HEK293 (cell line): Measurements from ENCODE around the gene RASAL2.

Source experiments
- BCL11A ChIP-seq: fragments of 450-650 bp; formaldehyde crosslinking; IDR thresholded peaks from 2 replicates; pipeline ENCODE4 v1.5.1; 2016; ENCODE audit warnings: low read depth, missing biosample characterization, missing genetic modification characterization
- EGR2 ChIP-seq: fragments of 450-650 bp; formaldehyde crosslinking; IDR thresholded peaks from 2 replicates; pipeline ENCODE4 v1.5.1; 2016; ENCODE audit warnings: low read depth, missing biosample characterization, missing genetic modification characterization
- HOXA7 ChIP-seq: sonication (generic); formaldehyde crosslinking; IDR thresholded peaks from 2 replicates; pipeline ENCODE4 v1.8.1; 2022; ENCODE audit warnings: missing genetic modification reagents, borderline replicate concordance
- HOXC10 ChIP-seq: sonication (generic); formaldehyde crosslinking; IDR thresholded peaks from 2 replicates; pipeline ENCODE4 v1.8.1; 2023; ENCODE audit warnings: mild to moderate bottlenecking, missing genetic modification reagents
- OSR2 ChIP-seq: fragments of 450-650 bp; formaldehyde crosslinking; IDR thresholded peaks from 2 replicates; pipeline ENCODE4 v1.5.1; 2016; ENCODE audit warnings: missing biosample characterization, missing genetic modification characterization
- SETDB1 ChIP-seq: IDR thresholded peaks from one replicate; pipeline ENCODE4 v1.6.1; 2017; ENCODE audit warnings: mild to moderate bottlenecking, low read length, moderate library complexity, mixed read lengths; ENCODE audit not compliant: insufficient read length
- WT1 ChIP-seq: fragments of 450-650 bp; formaldehyde crosslinking; IDR thresholded peaks from 2 replicates; pipeline ENCODE4 v1.5.1; 2016; ENCODE audit warnings: missing biosample characterization, missing genetic modification characterization
- YY2 ChIP-seq: fragments of 450-650 bp; formaldehyde crosslinking; IDR thresholded peaks from 2 replicates; pipeline ENCODE4 v1.5.1; 2016; ENCODE audit warnings: missing biosample characterization, missing genetic modification characterization
- ZFP3 ChIP-seq: fragments of 450-650 bp; formaldehyde crosslinking; IDR thresholded peaks from 2 replicates; pipeline ENCODE4 v1.5.1; 2016; ENCODE audit warnings: low read depth, missing biosample characterization, missing genetic modification characterization
- ZFP41 ChIP-seq: fragments of 450-650 bp; formaldehyde crosslinking; IDR thresholded peaks from 2 replicates; pipeline ENCODE4 v1.5.1; 2016; ENCODE audit warnings: missing biosample characterization, missing genetic modification characterization, borderline replicate concordance
- ZNF133 ChIP-seq: fragments of 450-650 bp; formaldehyde crosslinking; IDR thresholded peaks from 2 replicates; pipeline ENCODE4 v1.5.1; 2016; ENCODE audit warnings: missing biosample characterization, missing genetic modification characterization
- ZNF155 ChIP-seq: fragments of 450-650 bp; formaldehyde crosslinking; IDR thresholded peaks from 2 replicates; pipeline ENCODE4 v1.5.1; 2016; ENCODE audit warnings: missing biosample characterization, missing genetic modification characterization
- ZNF2 ChIP-seq: fragments of 450-650 bp; formaldehyde crosslinking; IDR thresholded peaks from 2 replicates; pipeline ENCODE4 v1.5.1; 2016; ENCODE audit warnings: missing biosample characterization, missing genetic modification characterization
- ZNF239 ChIP-seq: fragments of 450-650 bp; formaldehyde crosslinking; IDR thresholded peaks from 2 replicates; pipeline ENCODE4 v1.5.1; 2016; ENCODE audit warnings: missing biosample characterization, missing genetic modification characterization
- ZNF354C ChIP-seq: fragments of 450-650 bp; formaldehyde crosslinking; IDR thresholded peaks from 2 replicates; pipeline ENCODE4 v1.5.1; 2016; ENCODE audit warnings: missing biosample characterization, missing genetic modification characterization, low read depth, borderline replicate concordance
- ZNF473 ChIP-seq: fragments of 450-650 bp; formaldehyde crosslinking; IDR thresholded peaks from 2 replicates; pipeline ENCODE4 v1.5.1; 2017; ENCODE audit warnings: missing biosample characterization, missing genetic modification characterization
- ZNF560 ChIP-seq: fragments of 450-650 bp; formaldehyde crosslinking; IDR thresholded peaks from 2 replicates; pipeline ENCODE4 v1.5.1; 2017; ENCODE audit warnings: missing biosample characterization, missing genetic modification characterization, borderline replicate concordance
- ZNF561 ChIP-seq: fragments of 450-650 bp; IDR thresholded peaks from 2 replicates; pipeline ENCODE4 v1.5.1; 2018; ENCODE audit warnings: missing biosample characterization, missing genetic modification characterization, borderline replicate concordance
- ZNF571 ChIP-seq: fragments of 450-650 bp; formaldehyde crosslinking; IDR thresholded peaks from 2 replicates; pipeline ENCODE4 v1.5.0; 2017; ENCODE audit warnings: missing biosample characterization, missing genetic modification characterization
- ZNF580 ChIP-seq: fragments of 450-650 bp; formaldehyde crosslinking; IDR thresholded peaks from 2 replicates; pipeline ENCODE4 v1.5.1; 2016; ENCODE audit warnings: missing biosample characterization, missing genetic modification characterization
- ZNF596 ChIP-seq: fragments of 450-650 bp; IDR thresholded peaks from 2 replicates; pipeline ENCODE4 v1.5.0; 2018; ENCODE audit warnings: missing biosample characterization, mild to moderate bottlenecking, missing genetic modification characterization, moderate library complexity
- ZNF600 ChIP-seq: fragments of 450-650 bp; formaldehyde crosslinking; IDR thresholded peaks from 2 replicates; pipeline ENCODE4 v1.5.1; 2016; ENCODE audit warnings: missing biosample characterization, missing genetic modification characterization
- ZNF692 ChIP-seq: fragments of 450-650 bp; formaldehyde crosslinking; IDR thresholded peaks from 2 replicates; pipeline ENCODE4 v1.5.1; 2016; ENCODE audit warnings: missing biosample characterization, missing genetic modification characterization
- ZNF76 ChIP-seq: fragments of 450-650 bp; formaldehyde crosslinking; IDR thresholded peaks from 2 replicates; pipeline ENCODE4; 2016; ENCODE audit warnings: low read depth, missing biosample characterization, missing genetic modification characterization, borderline replicate concordance
- ZNF776 ChIP-seq: fragments of 450-650 bp; formaldehyde crosslinking; IDR thresholded peaks from 2 replicates; pipeline ENCODE4 v1.5.0; 2017; ENCODE audit warnings: missing biosample characterization, missing genetic modification characterization, borderline replicate concordance
- ZXDB ChIP-seq: fragments of 450-650 bp; formaldehyde crosslinking; IDR thresholded peaks from 2 replicates; pipeline ENCODE4 v1.5.1; 2016; ENCODE audit warnings: missing biosample characterization, missing genetic modification characterization
- TF ChIP-seq, protein P1 (sequence below): fragments of 450-650 bp; formaldehyde crosslinking; IDR thresholded peaks from 2 replicates; pipeline ENCODE4 v1.5.1; 2017; ENCODE audit warnings: missing biosample characterization, missing genetic modification characterization
- TF ChIP-seq, protein P2 (sequence below): fragments of 450-650 bp; IDR thresholded peaks from 2 replicates; pipeline ENCODE4 v1.5.1; 2018; ENCODE audit warnings: missing biosample characterization, missing genetic modification characterization
- TF ChIP-seq, protein P3 (sequence below): fragments of 450-650 bp; formaldehyde crosslinking; IDR thresholded peaks from 2 replicates; pipeline ENCODE4; 2016; ENCODE audit warnings: missing biosample characterization, missing genetic modification characterization

The RASAL2 gene

DNA sequence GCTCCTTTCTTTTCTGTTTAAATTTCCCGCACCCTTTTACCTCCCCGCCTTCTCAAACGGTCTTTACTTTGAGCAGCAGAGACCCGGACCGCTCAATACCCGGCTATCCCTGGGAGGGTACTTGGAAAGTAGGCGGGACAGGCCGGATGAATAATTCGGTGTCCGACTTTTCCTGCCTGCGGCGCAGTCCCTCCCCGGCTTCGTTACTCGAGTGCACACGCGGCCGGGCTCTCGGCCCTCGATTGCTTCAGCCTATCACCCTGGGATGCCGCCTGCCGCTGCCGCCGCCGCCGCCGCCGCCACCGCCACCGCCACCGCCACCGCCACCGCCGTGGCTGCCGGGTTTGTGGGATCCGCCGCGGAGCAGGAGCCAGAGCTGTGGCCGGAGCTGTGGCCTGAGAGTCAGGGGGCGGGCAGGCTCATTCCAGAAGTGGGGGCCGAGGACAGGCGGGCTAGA, 382 bp upstream of the RASAL2 start (continued):
- no peak for TF ChIP-seq ZFP3 (tag by site-specific recombination)
- no peak for TF ChIP-seq ZNF776
- TF ChIP-seq ZXDB (tag by site-specific recombination) = no peak
- no peak for TF ChIP-seq HOXA7
- no peak for TF ChIP-seq ZNF692 (tag by site-specific recombination)
- TF ChIP-seq ZNF76 (tag by site-specific recombination) = peak; percentile 76; the same call in 1 of the 2 replicates
- no peak for TF ChIP-seq ZNF354C (tag by site-specific recombination)
- TF ChIP-seq, protein P1, sequence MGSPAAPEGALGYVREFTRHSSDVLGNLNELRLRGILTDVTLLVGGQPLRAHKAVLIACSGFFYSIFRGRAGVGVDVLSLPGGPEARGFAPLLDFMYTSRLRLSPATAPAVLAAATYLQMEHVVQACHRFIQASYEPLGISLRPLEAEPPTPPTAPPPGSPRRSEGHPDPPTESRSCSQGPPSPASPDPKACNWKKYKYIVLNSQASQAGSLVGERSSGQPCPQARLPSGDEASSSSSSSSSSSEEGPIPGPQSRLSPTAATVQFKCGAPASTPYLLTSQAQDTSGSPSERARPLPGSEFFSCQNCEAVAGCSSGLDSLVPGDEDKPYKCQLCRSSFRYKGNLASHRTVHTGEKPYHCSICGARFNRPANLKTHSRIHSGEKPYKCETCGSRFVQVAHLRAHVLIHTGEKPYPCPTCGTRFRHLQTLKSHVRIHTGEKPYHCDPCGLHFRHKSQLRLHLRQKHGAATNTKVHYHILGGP = peak; percentile 89
- TF ChIP-seq, protein P2, sequence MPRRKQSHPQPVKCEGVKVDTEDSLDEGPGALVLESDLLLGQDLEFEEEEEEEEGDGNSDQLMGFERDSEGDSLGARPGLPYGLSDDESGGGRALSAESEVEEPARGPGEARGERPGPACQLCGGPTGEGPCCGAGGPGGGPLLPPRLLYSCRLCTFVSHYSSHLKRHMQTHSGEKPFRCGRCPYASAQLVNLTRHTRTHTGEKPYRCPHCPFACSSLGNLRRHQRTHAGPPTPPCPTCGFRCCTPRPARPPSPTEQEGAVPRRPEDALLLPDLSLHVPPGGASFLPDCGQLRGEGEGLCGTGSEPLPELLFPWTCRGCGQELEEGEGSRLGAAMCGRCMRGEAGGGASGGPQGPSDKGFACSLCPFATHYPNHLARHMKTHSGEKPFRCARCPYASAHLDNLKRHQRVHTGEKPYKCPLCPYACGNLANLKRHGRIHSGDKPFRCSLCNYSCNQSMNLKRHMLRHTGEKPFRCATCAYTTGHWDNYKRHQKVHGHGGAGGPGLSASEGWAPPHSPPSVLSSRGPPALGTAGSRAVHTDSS = no peak
- TF ChIP-seq SETDB1 = no peak
- no peak for TF ChIP-seq EGR2 (tag by site-specific recombination)
- no peak for TF ChIP-seq WT1 (tag by site-specific recombination)
- no peak for TF ChIP-seq ZNF473 (tag by site-specific recombination)
- TF ChIP-seq, protein P3, sequence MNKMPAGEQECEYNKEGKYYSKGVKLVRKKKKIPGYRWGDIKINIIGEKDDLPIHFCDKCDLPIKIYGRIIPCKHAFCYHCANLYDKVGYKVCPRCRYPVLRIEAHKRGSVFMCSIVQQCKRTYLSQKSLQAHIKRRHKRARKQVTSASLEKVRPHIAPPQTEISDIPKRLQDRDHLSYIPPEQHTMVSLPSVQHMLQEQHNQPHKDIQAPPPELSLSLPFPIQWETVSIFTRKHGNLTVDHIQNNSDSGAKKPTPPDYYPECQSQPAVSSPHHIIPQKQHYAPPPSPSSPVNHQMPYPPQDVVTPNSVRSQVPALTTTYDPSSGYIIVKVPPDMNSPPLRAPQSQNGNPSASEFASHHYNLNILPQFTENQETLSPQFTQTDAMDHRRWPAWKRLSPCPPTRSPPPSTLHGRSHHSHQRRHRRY (tag by site-specific recombination) = no peak
- no peak for TF ChIP-seq ZFP41 (tag by site-specific recombination)
- TF ChIP-seq ZNF600 = peak; percentile 86
- TF ChIP-seq ZNF133 (tag by site-specific recombination) = no peak
- no peak for TF ChIP-seq ZNF596 (tag by site-specific recombination)
- TF ChIP-seq YY2 (tag by site-specific recombination) = no peak
- no peak for TF ChIP-seq ZNF2 (tag by site-specific recombination)
- no peak for TF ChIP-seq ZNF239 (tag by site-specific recombination)
- no peak; the same call in 1 of the 2 replicates for TF ChIP-seq ZNF561 (tag by site-specific recombination)
- TF ChIP-seq HOXC10 (CRISPR knock-in tag) = no peak
- no peak for TF ChIP-seq ZNF571 (tag by site-specific recombination)
- TF ChIP-seq BCL11A (tag by site-specific recombination) = no peak
- peak; percentile 89; the same call in 1 of the 2 replicates for TF ChIP-seq OSR2 (tag by site-specific recombination)
- TF ChIP-seq ZNF155 (tag by site-specific recombination) = no peak
- peak; percentile 75; the same call in 1 of the 2 replicates for TF ChIP-seq ZNF580
- no peak for TF ChIP-seq ZNF560 (tag by site-specific recombination)
